Osteocyte (in vitro differentiated cells): ENCODE measurements around the gene ZNF518A. TPM values are rescaled to one million over a fixed set of nuclear protein-coding genes. Genes with fewer than 3 reads are reported as not detected.

Source experiments
- DNase-seq: peaks from one replicate; pipeline ENCODE4 v3.0.0; 2021; ENCODE audit warnings: mixed read lengths; ENCODE audit not compliant: unreplicated experiment; ENCODE audit errors: extremely low spot score
- H3K27ac Mint-ChIP-seq: one replicate; pipeline ENCODE4 v1.8.0; 2021; ENCODE audit warnings: mild to moderate bottlenecking, mixed read lengths; ENCODE audit not compliant: unreplicated experiment
- H3K27me3 Mint-ChIP-seq: one replicate; pipeline ENCODE4 v1.8.0; 2021; ENCODE audit warnings: mixed read lengths; ENCODE audit not compliant: unreplicated experiment
- H3K36me3 Mint-ChIP-seq: one replicate; pipeline ENCODE4 v1.8.0; 2021; ENCODE audit warnings: mixed read lengths; ENCODE audit not compliant: unreplicated experiment
- H3K4me1 Mint-ChIP-seq: one replicate; pipeline ENCODE4 v1.8.0; 2021; ENCODE audit warnings: mixed read lengths; ENCODE audit not compliant: unreplicated experiment
- H3K4me3 Mint-ChIP-seq: one replicate; pipeline ENCODE4 v1.8.0; 2021; ENCODE audit warnings: mild to moderate bottlenecking, moderate library complexity, mixed read lengths; ENCODE audit not compliant: unreplicated experiment
- H3K9me3 Mint-ChIP-seq: one replicate; pipeline ENCODE4 v1.8.0; 2021; ENCODE audit warnings: mixed read lengths; ENCODE audit not compliant: unreplicated experiment
- CTCF ChIP-seq: fragments of 200-600 bp; sonication (generic); IDR thresholded peaks from 2 replicates; pipeline ENCODE4 v1.5.0; 2021; ENCODE audit warnings: antibody characterized with exemption, mild to moderate bottlenecking, moderate library complexity
- total RNA-seq: library from RNA; stranded (reverse); gene quantifications from 2 replicates; pipeline ENCODE4 v1.2.1, GENCODE V29; 2021

Gene ZNF518A
- total RNA-seq, 1 donor from 2014 or later = 14.9 TPM

- no peak for DNase-seq
- peaks cover 3% of the 10 kb centered on the region for H3K4me1 Mint-ChIP-seq
- TF ChIP-seq CTCF = no peak
- H3K4me3 Mint-ChIP-seq = no peak overlapping the region
- H3K9me3 Mint-ChIP-seq = no peaks in the 10 kb centered on the region
- H3K27ac Mint-ChIP-seq = no peak overlapping the region
- peaks cover 40% of the 10 kb centered on the region for H3K36me3 Mint-ChIP-seq
- no peaks in the 10 kb centered on the region for H3K27me3 Mint-ChIP-seq
These were observed 6.7 kb downstream of the ZNF518A start for GRCh38 chr10:96136810-96137209.

- peaks cover 42% of the 10 kb centered on the region for H3K36me3 Mint-ChIP-seq
- H3K27ac Mint-ChIP-seq = no peak overlapping the region
- no peaks in the 10 kb centered on the region for H3K9me3 Mint-ChIP-seq
- no peak overlapping the region for H3K4me3 Mint-ChIP-seq
- DNase-seq = no peak
- no peaks in the 10 kb centered on the region for H3K27me3 Mint-ChIP-seq
- no peak for TF ChIP-seq CTCF
- peaks cover 7% of the 10 kb centered on the region for H3K4me1 Mint-ChIP-seq
These were observed 7.5 kb downstream of the ZNF518A start for GRCh38 chr10:96137567-96137966.

- no peak for DNase-seq
- Mint-ChIP-seq H3K27me3 (no peaks in the 10 kb centered on the region), H3K27ac (no peak overlapping the region), H3K4me1 (peaks cover 10% of the 10 kb centered on the region), H3K9me3 (no peaks in the 10 kb centered on the region), H3K36me3 (peaks cover 44% of the 10 kb centered on the region), H3K4me3 (no peak overlapping the region)
- TF ChIP-seq CTCF = no peak
These were observed 8.0 kb downstream of the ZNF518A start for GRCh38 chr10:96138102-96138501.

- TF ChIP-seq CTCF = no peak
- Mint-ChIP-seq H3K27ac (no peak overlapping the region), H3K36me3 (peaks cover 59% of the 10 kb centered on the region), H3K27me3 (no peaks in the 10 kb centered on the region), H3K4me1 (no peaks in the 10 kb centered on the region), H3K9me3 (no peaks in the 10 kb centered on the region), H3K4me3 (no peak overlapping the region)
- DNase-seq = no peak
These were observed 22.3 kb downstream of the ZNF518A start for GRCh38 chr10:96152437-96152836.

- H3K4me1 Mint-ChIP-seq = no peaks in the 10 kb centered on the region
- H3K27ac Mint-ChIP-seq = no peak overlapping the region
- H3K36me3 Mint-ChIP-seq = peaks cover 60% of the 10 kb centered on the region
- DNase-seq = no peak
- no peaks in the 10 kb centered on the region for H3K9me3 Mint-ChIP-seq
- no peaks in the 10 kb centered on the region for H3K27me3 Mint-ChIP-seq
- H3K4me3 Mint-ChIP-seq = no peak overlapping the region
- no peak for TF ChIP-seq CTCF
These were observed 23.0 kb downstream of the ZNF518A start for GRCh38 chr10:96153070-96153469.
